Left lung (tissue), 10 donors: ENCODE measurements around the gene LMAN1L. TPM values are rescaled to one million over a fixed set of nuclear protein-coding genes. Genes with fewer than 3 reads are reported as not detected.

Experiments
- ATAC-seq: fragments of 200-7000 bp; cut with Tn5 transposase; one replicate; pipeline ENCODE4 v1.9.1; 2020; ENCODE audit warnings: moderate library complexity
- DNase-seq, 4 donors: peaks; one replicate each; pipeline ENCODE4 v3.0.0-alpha.2; 2013 to 2020
- H3K27ac ChIP-seq, 2 donors: fragments of 200-600 bp; sonication (generic) in 1 of 2; one replicate each; pipeline versions ENCODE4 v1.5.0 to v1.8.0; 2020 to 2021
- H3K27me3 ChIP-seq, 2 donors: fragments of 200-600 bp; sonication (generic) in 1 of 2; one replicate each; pipeline versions ENCODE4 v1.5.0 to v1.8.0; 2020 to 2021
- H3K36me3 ChIP-seq, 2 donors: fragments of 200-600 bp; sonication (generic) in 1 of 2; one replicate each; pipeline versions ENCODE4 v1.5.0 to v1.8.0; 2020 to 2021
- H3K4me1 ChIP-seq, 2 donors: fragments of 200-600 bp; one replicate each; pipeline ENCODE4 v1.8.0; 2021
- H3K4me3 ChIP-seq, 2 donors: fragments of 200-600 bp; sonication (generic) in 1 of 2; one replicate each; pipeline versions ENCODE4 v1.5.0 to v1.8.0; 2020 to 2021; ENCODE audit warnings: mild to moderate bottlenecking in 1 of 2
- H3K9me3 ChIP-seq, 2 donors: fragments of 200-600 bp; sonication (generic) in 1 of 2; one replicate each; pipeline versions ENCODE4 v1.5.0 to v1.8.0; 2020 to 2021
- intact Hi-C, 2 donors: fragments of 100-400 bp; cut with DNase I; formaldehyde crosslinking; loops; one replicate each; pipeline versions ENCODE4 v1.11.2 to v1.14.2; 2022
- polyA plus RNA-seq, 6 donors: library from polyadenylated mRNA; unstranded; fragments of 120-200 nt; gene quantifications; one replicate each; pipeline ENCODE4 v1.2.1, GENCODE V29; 2013; ENCODE audit not compliant: insufficient read length in 6 of 6
- total RNA-seq, 2 donors: library from RNA; stranded (reverse); fragmentation: NEBNext Ultra II Directional; extraction: Animal tissue kit (Norgen Biotek cat#: 25700); gene quantifications; one replicate each; pipeline ENCODE4 v1.2.1, GENCODE V29; 2021
- TF ChIP-seq, protein P1 (sequence below), 2 donors: fragments of 200-600 bp; sonication (generic) in 1 of 2; IDR thresholded peaks; one replicate each; pipeline versions ENCODE4 v1.5.0 to v1.8.0; 2021; ENCODE audit warnings: antibody characterized with exemption in 2 of 2
- donor health status: DM: no; HTN: yes; CAD: no.
- donor health status: DM: no; HTN: no; CAD: no.

Gene LMAN1L
- total and polyA plus RNA-seq, 8 donors: 0.08 to 0.39 (median 0.32) TPM; not detected in 5

GRCh38 chr15:74791007-74791406 lies 21.6 kb upstream of the LMAN1L start:
- H3K36me3 ChIP-seq: peaks cover 0 to 11% of the 10 kb centered on the region in 2 donors
- H3K27me3 ChIP-seq: no peaks in the 10 kb centered on the region
- intact Hi-C loops: no loop called here
- DNase-seq (no peak), ATAC-seq (no peak)
- H3K4me1 ChIP-seq: peaks cover 27 to 91% of the 10 kb centered on the region in 2 donors
- peak overlapping the region; percentile 79 to 93 for H3K27ac ChIP-seq
- H3K4me3 ChIP-seq: peak overlapping the region in 1 of 2 donors; percentile 36
- TF ChIP-seq, protein P1, sequence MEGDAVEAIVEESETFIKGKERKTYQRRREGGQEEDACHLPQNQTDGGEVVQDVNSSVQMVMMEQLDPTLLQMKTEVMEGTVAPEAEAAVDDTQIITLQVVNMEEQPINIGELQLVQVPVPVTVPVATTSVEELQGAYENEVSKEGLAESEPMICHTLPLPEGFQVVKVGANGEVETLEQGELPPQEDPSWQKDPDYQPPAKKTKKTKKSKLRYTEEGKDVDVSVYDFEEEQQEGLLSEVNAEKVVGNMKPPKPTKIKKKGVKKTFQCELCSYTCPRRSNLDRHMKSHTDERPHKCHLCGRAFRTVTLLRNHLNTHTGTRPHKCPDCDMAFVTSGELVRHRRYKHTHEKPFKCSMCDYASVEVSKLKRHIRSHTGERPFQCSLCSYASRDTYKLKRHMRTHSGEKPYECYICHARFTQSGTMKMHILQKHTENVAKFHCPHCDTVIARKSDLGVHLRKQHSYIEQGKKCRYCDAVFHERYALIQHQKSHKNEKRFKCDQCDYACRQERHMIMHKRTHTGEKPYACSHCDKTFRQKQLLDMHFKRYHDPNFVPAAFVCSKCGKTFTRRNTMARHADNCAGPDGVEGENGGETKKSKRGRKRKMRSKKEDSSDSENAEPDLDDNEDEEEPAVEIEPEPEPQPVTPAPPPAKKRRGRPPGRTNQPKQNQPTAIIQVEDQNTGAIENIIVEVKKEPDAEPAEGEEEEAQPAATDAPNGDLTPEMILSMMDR (IDR thresholded peaks at IDR 0.05): no peak
- H3K9me3 ChIP-seq: no peaks in the 10 kb centered on the region

GRCh38 chr15:74791667-74792066 lies 21.0 kb upstream of the LMAN1L start:
- TF ChIP-seq, protein P1 (IDR thresholded peaks at IDR 0.05): no peak
- Histone ChIP-seq H3K36me3 (peaks cover 0 to 11% of the 10 kb centered on the region in 2 donors), H3K9me3 (no peaks in the 10 kb centered on the region), H3K27ac (peak overlapping the region in 1 of 2 donors; percentile 20), H3K4me3 (no peak overlapping the region), H3K4me1 (peaks cover 21 to 88% of the 10 kb centered on the region in 2 donors), H3K27me3 (no peaks in the 10 kb centered on the region)
- intact Hi-C loops: no loop called here
- peak in 1 of 4 donors; percentile 31 for DNase-seq
- no peak for ATAC-seq

GRCh38 chr15:74792227-74793016 lies 20.2 kb upstream of the LMAN1L start:
- peaks cover 0 to 11% of the 10 kb centered on the region in 2 donors for H3K36me3 ChIP-seq
- DNase-seq (peak in 1 of 4 donors; percentile 73), ATAC-seq (no peak)
- peak overlapping the region in 1 of 2 donors; percentile 20 for H3K27ac ChIP-seq
- intact Hi-C loops: no loop called here
- no peaks in the 10 kb centered on the region for H3K27me3 ChIP-seq
- TF ChIP-seq, protein P1 (IDR thresholded peaks at IDR 0.05): no peak
- H3K4me1 ChIP-seq: peaks cover 17 to 83% of the 10 kb centered on the region in 2 donors
- no peaks in the 10 kb centered on the region for H3K9me3 ChIP-seq
- H3K4me3 ChIP-seq: no peak overlapping the region

DNA sequence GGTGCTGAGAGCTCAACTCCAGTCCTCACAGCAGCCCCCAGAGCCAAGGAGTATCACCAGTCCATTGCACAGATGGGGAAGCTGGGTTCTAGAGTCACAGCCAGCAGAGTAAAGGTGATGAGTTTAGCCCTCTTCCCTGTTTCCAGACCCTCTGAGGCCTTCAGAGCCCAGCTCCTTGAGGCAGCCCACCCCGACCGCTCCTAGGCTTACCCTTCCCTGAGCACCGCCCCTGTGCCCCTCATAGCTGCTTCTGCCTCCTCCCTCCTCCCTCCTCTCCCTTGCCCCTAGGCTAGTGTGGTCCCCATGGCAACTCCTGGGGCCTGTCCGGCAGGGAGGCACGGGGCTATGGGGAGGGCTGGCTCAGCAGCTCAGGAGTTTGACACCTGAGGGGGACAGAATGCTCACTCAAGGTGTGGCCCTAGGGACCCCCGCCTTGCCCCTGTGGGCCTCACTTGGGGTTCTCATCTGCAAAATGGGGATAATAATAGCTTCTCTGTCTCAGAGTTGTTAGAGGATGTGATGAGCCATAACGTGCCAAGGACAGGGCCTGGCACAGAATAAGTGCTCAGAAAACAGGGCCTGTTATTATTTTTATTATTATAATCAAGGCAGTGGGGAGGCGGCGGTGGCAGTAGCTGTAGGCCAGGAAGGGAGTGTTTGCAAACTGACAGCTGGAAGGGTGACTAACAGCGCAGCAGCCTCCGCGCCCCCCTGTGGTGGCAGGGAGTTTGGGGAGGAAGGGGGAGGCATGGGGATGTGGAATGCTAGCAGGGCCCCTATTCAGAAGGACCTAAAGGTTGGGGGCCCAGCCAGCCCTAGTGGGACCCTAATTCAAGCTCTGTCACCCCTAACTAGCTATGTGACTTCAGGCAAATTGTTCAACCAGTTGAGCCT lies 19.3 kb upstream of the LMAN1L start:
- intact Hi-C loops: no loop called here
- Histone ChIP-seq H3K27me3 (no peaks in the 10 kb centered on the region), H3K4me1 (peaks cover 17 to 83% of the 10 kb centered on the region in 2 donors), H3K27ac (no peak overlapping the region), H3K36me3 (peaks cover 0 to 18% of the 10 kb centered on the region in 2 donors), H3K4me3 (no peak overlapping the region), H3K9me3 (no peaks in the 10 kb centered on the region)
- ATAC-seq: no peak
- TF ChIP-seq, protein P1 (IDR thresholded peaks at IDR 0.05): peak; percentile 13 to 22
- DNase-seq: peak in 1 of 4 donors; percentile 81
